ENCODE measurements around the gene HMSD.
A peak's percentile ranks its signal among the peaks of the same experiment; 100 is the strongest.

HMSD gene

GRCh38 chr18:63956755-63957154 is 7.7 kb downstream of the HMSD start:
- DNase-seq (ENCODE audit: low spot score): no peak

- no peak for DNase-seq (ENCODE audit: low spot score)
These were observed 11.8 kb downstream of the HMSD start for GRCh38 chr18:63960891-63961290.

GRCh38 chr18:63961435-63961980 is 12.4 kb downstream of the HMSD start:
- no peak for DNase-seq (ENCODE audit: low spot score)

GRCh38 chr18:63962137-63962536 is 13.0 kb downstream of the HMSD start:
- no peak for DNase-seq (ENCODE audit: low spot score)

- peak; percentile 76 for DNase-seq (ENCODE audit: low spot score)
These were observed 14.6 kb downstream of the HMSD start for GRCh38 chr18:63963615-63964256.

- no peak for DNase-seq (ENCODE audit: low spot score)
These were observed 15.8 kb downstream of the HMSD start for GRCh38 chr18:63964908-63965307.

- DNase-seq (ENCODE audit: low spot score): no peak
These were observed 16.7 kb downstream of the HMSD start for GRCh38 chr18:63965716-63966330.

- DNase-seq (ENCODE audit: low spot score): peak; percentile 79
These were observed 21.1 kb downstream of the HMSD start, which contains the start of gene SERPINB8 for GRCh38 chr18:63969942-63970808. Gene SERPINB8 (plus strand): TSS chr18:63970081. CDS start chr18:63978309, 8,228 bp downstream.

GRCh38 chr18:63970809-63971205 is 21.7 kb downstream of the HMSD start:
- DNase-seq (ENCODE audit: low spot score): no peak

GRCh38 chr18:63971320-63972001 is 22.4 kb downstream of the HMSD start:
- DNase-seq (ENCODE audit: low spot score): no peak

- no peak for DNase-seq (ENCODE audit: low spot score)
These were observed 22.9 kb downstream of the HMSD start for GRCh38 chr18:63972002-63972376.

- peak; percentile 63 for DNase-seq (ENCODE audit: low spot score)
These were observed 25.9 kb downstream of the HMSD start for GRCh38 chr18:63974991-63975390.

GRCh38 chr18:63975628-63976027 is 26.5 kb downstream of the HMSD start:
- DNase-seq (ENCODE audit: low spot score): no peak

GRCh38 chr18:63977040-63977439 is 27.9 kb downstream of the HMSD start:
- no peak for DNase-seq (ENCODE audit: low spot score)

- DNase-seq (ENCODE audit: low spot score): peak; percentile 80
These were observed 30.4 kb downstream of the HMSD start for GRCh38 chr18:63979409-63979920.

GRCh38 chr18:63980027-63980426 is 30.9 kb downstream of the HMSD start:
- DNase-seq (ENCODE audit: low spot score): no peak

GRCh38 chr18:63980896-63981460 is 31.9 kb downstream of the HMSD start:
- no peak for DNase-seq (ENCODE audit: low spot score)

- no peak for DNase-seq (ENCODE audit: low spot score)
These were observed 32.6 kb downstream of the HMSD start for GRCh38 chr18:63981719-63982118.

GRCh38 chr18:63982361-63982760 is 33.3 kb downstream of the HMSD start:
- DNase-seq (ENCODE audit: low spot score): no peak

- no peak for DNase-seq (ENCODE audit: low spot score)
These were observed 37.8 kb downstream of the HMSD start for GRCh38 chr18:63986885-63987284.

GRCh38 chr18:63987743-63988142 is 38.6 kb downstream of the HMSD start:
- no peak for DNase-seq (ENCODE audit: low spot score)

- DNase-seq (ENCODE audit: low spot score): no peak
These were observed 43.6 kb downstream of the HMSD start for GRCh38 chr18:63992751-63993150.
